Osteoblast (primary cell): ENCODE results near the gene RBFOX2. TPM values are rescaled to one million over a fixed set of nuclear protein-coding genes. Genes with fewer than 3 reads are reported as not detected.

Experiments used
- DNase-seq: peaks from one replicate; pipeline ENCODE4 v3.0.0; 2011; ENCODE audit warnings: low spot score, mixed read lengths; ENCODE audit not compliant: insufficient read length; ENCODE audit errors: missing footprints
- H2AFZ ChIP-seq: 2 replicates; pipeline ENCODE4 v1.6.0; 2011; ENCODE audit warnings: mild to moderate bottlenecking, low read length
- H3K27ac ChIP-seq: 2 replicates; pipeline ENCODE4 v1.5.1; 2011; ENCODE audit warnings: mild to moderate bottlenecking, low read depth, low read length, moderate library complexity
- H3K27me3 ChIP-seq: 2 replicates; pipeline ENCODE4 v1.6.0; 2012; ENCODE audit warnings: mild to moderate bottlenecking, control low read depth, inconsistent platforms, low read length, moderate library complexity; ENCODE audit not compliant: insufficient read depth
- H3K36me3 ChIP-seq: 2 replicates; pipeline ENCODE4 v1.5.1; 2011; ENCODE audit warnings: mild to moderate bottlenecking, low read length, control low read depth, moderate library complexity; ENCODE audit not compliant: insufficient read depth
- H3K4me1 ChIP-seq: 2 replicates; pipeline ENCODE4 v1.5.1; 2011; ENCODE audit warnings: mild to moderate bottlenecking, low read length, control low read depth, moderate library complexity; ENCODE audit not compliant: insufficient read depth
- H3K4me2 ChIP-seq: 2 replicates; pipeline ENCODE4 v1.6.0; 2011; ENCODE audit warnings: mild to moderate bottlenecking, low read length; ENCODE audit not compliant: insufficient read depth
- H3K4me3 ChIP-seq: fragments of 200-600 bp; sonication (generic); 3 replicates; pipeline ENCODE4 v1.5.1; 2012; ENCODE audit warnings: mild to moderate bottlenecking, low read length, inconsistent platforms; ENCODE audit not compliant: insufficient read depth
- H3K79me2 ChIP-seq: 2 replicates; pipeline ENCODE4 v1.6.0; 2012; ENCODE audit warnings: mild to moderate bottlenecking, low read length, control low read depth, inconsistent platforms; ENCODE audit not compliant: insufficient read depth
- H3K9me3 ChIP-seq: 2 replicates; pipeline ENCODE4 v1.5.1; 2011; ENCODE audit warnings: low read depth, low read length, control low read depth
- H4K20me1 ChIP-seq: 2 replicates; pipeline ENCODE4 v1.6.0; 2012; ENCODE audit warnings: mild to moderate bottlenecking, low read length, control low read depth; ENCODE audit not compliant: insufficient read depth
- CTCF ChIP-seq: IDR thresholded peaks from 2 replicates; pipeline ENCODE4 v1.5.1; 2011; ENCODE audit warnings: mild to moderate bottlenecking, low read depth, low read length, moderate library complexity; ENCODE audit errors: extremely low read depth
- total RNA-seq: library from RNA; depleted of rRNA; stranded (reverse); fragments of >200 nt; gene quantifications from 2 replicates; pipeline ENCODE4 v1.2.3, GENCODE V29; 2012

The RBFOX2 gene
- total RNA-seq, 1 donor = 171 TPM

GRCh38 chr22:35978889-35979288 is 49.7 kb downstream of the RBFOX2 start:
- Histone ChIP-seq H2AFZ (no peak overlapping the region), H3K27ac (peak overlapping the region; percentile 13), H4K20me1 (peaks cover 3% of the 10 kb centered on the region), H3K36me3 (no peaks in the 10 kb centered on the region), H3K79me2 (peaks cover 89% of the 10 kb centered on the region), H3K4me3 (no peak overlapping the region), H3K4me1 (peaks cover 31% of the 10 kb centered on the region), H3K27me3 (no peaks in the 10 kb centered on the region), H3K9me3 (no peaks in the 10 kb centered on the region), H3K4me2 (no peak overlapping the region)
- no peak for TF ChIP-seq CTCF
- DNase-seq = no peak

DNA sequence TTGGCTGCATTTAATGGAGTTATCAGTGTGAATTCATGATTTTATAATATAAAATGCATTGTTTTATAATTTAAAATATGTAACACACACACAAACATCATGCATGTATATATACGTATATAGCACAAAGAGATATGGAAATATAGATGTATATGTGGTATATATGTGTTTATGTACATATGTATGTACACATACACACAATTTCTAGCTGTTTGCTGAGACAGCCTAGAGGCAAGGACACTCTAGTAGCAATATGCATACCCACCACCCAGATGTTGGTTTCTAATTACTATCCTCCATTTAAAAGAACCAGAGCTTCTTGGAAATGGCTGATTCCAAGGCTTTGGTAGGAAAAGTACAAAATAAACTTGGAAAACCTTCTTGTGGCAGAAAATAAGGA is 50.4 kb downstream of the RBFOX2 start:
- no peak overlapping the region for H2AFZ ChIP-seq
- TF ChIP-seq CTCF = no peak
- H3K36me3 ChIP-seq = no peaks in the 10 kb centered on the region
- peak overlapping the region; percentile 53 for H3K27ac ChIP-seq
- peaks cover 89% of the 10 kb centered on the region for H3K79me2 ChIP-seq
- no peak overlapping the region for H3K4me3 ChIP-seq
- DNase-seq = no peak
- no peaks in the 10 kb centered on the region for H3K9me3 ChIP-seq
- H3K4me1 ChIP-seq = peaks cover 38% of the 10 kb centered on the region
- H3K4me2 ChIP-seq = no peak overlapping the region
- H3K27me3 ChIP-seq = no peaks in the 10 kb centered on the region
- peaks cover 3% of the 10 kb centered on the region for H4K20me1 ChIP-seq

GRCh38 chr22:35977136-35977535 is 51.5 kb downstream of the RBFOX2 start:
- Histone ChIP-seq H3K4me3 (no peak overlapping the region), H3K36me3 (no peaks in the 10 kb centered on the region), H3K4me2 (peak overlapping the region; percentile 32), H3K27me3 (no peaks in the 10 kb centered on the region), H3K4me1 (peaks cover 49% of the 10 kb centered on the region), H2AFZ (no peak overlapping the region), H3K9me3 (no peaks in the 10 kb centered on the region), H3K79me2 (peaks cover 85% of the 10 kb centered on the region), H3K27ac (peak overlapping the region; percentile 70), H4K20me1 (no peaks in the 10 kb centered on the region)
- no peak for TF ChIP-seq CTCF
- DNase-seq = no peak

DNA sequence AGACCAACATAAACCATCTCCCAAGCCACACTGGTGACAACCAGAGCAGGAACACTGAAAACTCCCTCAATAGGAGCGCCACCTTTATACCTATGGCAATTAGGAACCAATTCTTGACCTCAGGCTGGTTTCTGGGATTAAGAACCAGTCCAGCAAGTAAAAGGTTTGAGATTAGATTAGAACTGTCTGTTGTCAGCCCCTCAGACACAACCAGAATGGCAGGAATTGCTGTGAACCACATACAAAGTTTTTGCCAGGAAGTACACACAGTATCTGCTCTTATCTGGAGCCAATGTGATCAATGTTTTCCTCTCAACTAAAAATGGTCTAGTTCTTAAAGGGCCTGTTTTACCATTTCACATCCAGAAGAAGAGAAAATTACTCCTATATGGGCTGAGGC is 55.2 kb downstream of the RBFOX2 start:
- H3K4me1 ChIP-seq = peaks cover 67% of the 10 kb centered on the region
- H3K79me2 ChIP-seq = peaks cover 78% of the 10 kb centered on the region
- no peak for DNase-seq

More for the DNA sequence above, 55.2 kb downstream of the RBFOX2 start:
- Histone ChIP-seq H3K4me3 (no peak overlapping the region), H3K36me3 (no peaks in the 10 kb centered on the region), H4K20me1 (peaks cover 9% of the 10 kb centered on the region), H3K27me3 (no peaks in the 10 kb centered on the region), H3K27ac (peak overlapping the region; percentile 76), H2AFZ (peak overlapping the region; percentile 39), H3K4me2 (peak overlapping the region; percentile 57), H3K9me3 (no peaks in the 10 kb centered on the region)
- TF ChIP-seq CTCF = no peak
